Daoy (cell line): ENCODE measurements around the gene USP10. TPM values are rescaled to one million over a fixed set of nuclear protein-coding genes. Genes with fewer than 3 reads are reported as not detected.
A peak's percentile ranks its signal among the peaks of the same experiment; 100 is the strongest.

Experiments used
- DNase-seq: peaks from one replicate; pipeline ENCODE4 v3.0.0-alpha.2; 2015; ENCODE audit warnings: low read depth
- total RNA-seq: library from RNA; depleted of rRNA; stranded (reverse); fragments of >200 nt; shearing (Covaris generic); gene quantifications from 2 replicates; pipeline ENCODE4 v1.2.3, GENCODE V29; 2014

USP10 gene
- total RNA-seq, 1 experiment from 2014 or later, result 38.3 TPM

GRCh38 chr16:84800158-84800978, 100.6 kb downstream of the USP10 start:
- DNase-seq, result no peak

- DNase-seq, result no peak
Observed at GRCh38 chr16:84803146-84803545, 103.3 kb downstream of the USP10 start.

- DNase-seq, result no peak
Observed at GRCh38 chr16:84804326-84804725, 104.5 kb downstream of the USP10 start.

- DNase-seq, result peak; percentile 92
Observed at GRCh38 chr16:84806256-84806889, 106.6 kb downstream of the USP10 start.

GRCh38 chr16:84806890-84807258, 107.1 kb downstream of the USP10 start:
- no peak for DNase-seq

GRCh38 chr16:84807776-84808175, 108.0 kb downstream of the USP10 start:
- no peak for DNase-seq

GRCh38 chr16:84808826-84809225, 109.0 kb downstream of the USP10 start:
- DNase-seq, result no peak

GRCh38 chr16:84810518-84811273, 110.9 kb downstream of the USP10 start:
- DNase-seq, result peak; percentile 77

- no peak for DNase-seq
Observed at GRCh38 chr16:84811529-84811928, 111.7 kb downstream of the USP10 start.

GRCh38 chr16:84813141-84813934, 113.5 kb downstream of the USP10 start:
- peak; percentile 46 for DNase-seq

GRCh38 chr16:84815462-84815861, 115.7 kb downstream of the USP10 start:
- DNase-seq, result no peak

- no peak for DNase-seq
Observed at GRCh38 chr16:84816023-84816422, 116.2 kb downstream of the USP10 start.

GRCh38 chr16:84816485-84816884, 116.7 kb downstream of the USP10 start:
- no peak for DNase-seq

- DNase-seq, result no peak
Observed at GRCh38 chr16:84817206-84817605, 117.4 kb downstream of the USP10 start.

GRCh38 chr16:84817613-84818012, 117.8 kb downstream of the USP10 start:
- DNase-seq, result no peak

GRCh38 chr16:84818133-84818532, 118.3 kb downstream of the USP10 start:
- DNase-seq, result no peak

GRCh38 chr16:84818989-84819643, 119.3 kb downstream of the USP10 start:
- DNase-seq, result no peak

GRCh38 chr16:84819644-84820304, 120.0 kb downstream of the USP10 start, which contains the start of gene CRISPLD2:
CRISPLD2 (plus strand) TSS chr16:84819985; CDS start chr16:84838496, 18,511 bp downstream.
- peak; percentile 94 for DNase-seq

- no peak for DNase-seq
Observed at GRCh38 chr16:84820305-84820684, 120.5 kb downstream of the USP10 start.

- no peak for DNase-seq
Observed at GRCh38 chr16:84820771-84821170, 121.0 kb downstream of the USP10 start.

- no peak for DNase-seq
Observed at GRCh38 chr16:84821179-84821578, 121.4 kb downstream of the USP10 start.
